Ascending aorta (tissue), 2 donors: ENCODE results near the gene SLC22A23. TPM values are rescaled to one million over a fixed set of nuclear protein-coding genes. Genes with fewer than 3 reads are reported as not detected.

Experiments
- DNase-seq, 2 donors: peaks; one replicate each; pipeline ENCODE4 v3.0.0-alpha.2; 2019; ENCODE audit warnings: low spot score in 2 of 2
- H3K27ac ChIP-seq, 2 donors: fragments of 200-600 bp; sonication (generic); one replicate each; pipeline ENCODE4 v1.5.1; 2016 to 2017; ENCODE audit warnings: mild to moderate bottlenecking in 1 of 2
- H3K27me3 ChIP-seq: fragments of 200-600 bp; sonication (generic); one replicate; pipeline ENCODE4 v1.5.1; 2017
- H3K36me3 ChIP-seq, 2 donors: fragments of 200-600 bp; sonication (generic); one replicate each; pipeline ENCODE4 v1.5.1; 2016
- H3K4me1 ChIP-seq, 2 donors: fragments of 200-600 bp; sonication (generic); one replicate each; pipeline ENCODE4 v1.5.1; 2016 to 2017; ENCODE audit warnings: mild to moderate bottlenecking in 1 of 2
- H3K4me3 ChIP-seq, 2 donors: fragments of 200-600 bp; sonication (generic); one replicate each; pipeline ENCODE4 v1.5.1; 2016 to 2017; ENCODE audit warnings: mild to moderate bottlenecking in 1 of 2
- H3K9me3 ChIP-seq, 2 donors: fragments of 200-600 bp; sonication (generic); one replicate each; pipeline ENCODE4 v1.5.1; 2016
- intact Hi-C: fragments of 100-400 bp; cut with DNase I; formaldehyde crosslinking; loops from one replicate; pipeline ENCODE4 v1.15.1; 2023
- total RNA-seq: library from RNA; depleted of rRNA; stranded (reverse); fragments of >200 nt; gene quantifications from one replicate; pipeline ENCODE4 v1.1.0, GENCODE V29; 2016
- TF ChIP-seq, protein P1 (sequence below), 3 experiments: fragments of 200-600 bp in 2 of 3; fragments of 450-650 bp in 1 of 3; sonication (generic) in 2 of 3; IDR thresholded peaks; one replicate each; pipeline ENCODE4 v1.5.1; 2016 to 2019; ENCODE audit warnings: antibody characterized with exemption in 3 of 3, mild to moderate bottlenecking in 1 of 3, moderate library complexity in 1 of 3

SLC22A23 gene
- total RNA-seq, 1 donor from 2014 or later = 42.0 TPM

GRCh38 chr6:3500262-3501014 is 43.6 kb upstream of the SLC22A23 start:
- DNase-seq = no peak
- no peaks in the 10 kb centered on the region for H3K36me3 ChIP-seq
- H3K27me3 ChIP-seq = no peaks in the 10 kb centered on the region
- H3K4me3 ChIP-seq = no peak overlapping the region
- H3K27ac ChIP-seq = no peak overlapping the region
- no peaks in the 10 kb centered on the region for H3K9me3 ChIP-seq
- TF ChIP-seq, protein P1, sequence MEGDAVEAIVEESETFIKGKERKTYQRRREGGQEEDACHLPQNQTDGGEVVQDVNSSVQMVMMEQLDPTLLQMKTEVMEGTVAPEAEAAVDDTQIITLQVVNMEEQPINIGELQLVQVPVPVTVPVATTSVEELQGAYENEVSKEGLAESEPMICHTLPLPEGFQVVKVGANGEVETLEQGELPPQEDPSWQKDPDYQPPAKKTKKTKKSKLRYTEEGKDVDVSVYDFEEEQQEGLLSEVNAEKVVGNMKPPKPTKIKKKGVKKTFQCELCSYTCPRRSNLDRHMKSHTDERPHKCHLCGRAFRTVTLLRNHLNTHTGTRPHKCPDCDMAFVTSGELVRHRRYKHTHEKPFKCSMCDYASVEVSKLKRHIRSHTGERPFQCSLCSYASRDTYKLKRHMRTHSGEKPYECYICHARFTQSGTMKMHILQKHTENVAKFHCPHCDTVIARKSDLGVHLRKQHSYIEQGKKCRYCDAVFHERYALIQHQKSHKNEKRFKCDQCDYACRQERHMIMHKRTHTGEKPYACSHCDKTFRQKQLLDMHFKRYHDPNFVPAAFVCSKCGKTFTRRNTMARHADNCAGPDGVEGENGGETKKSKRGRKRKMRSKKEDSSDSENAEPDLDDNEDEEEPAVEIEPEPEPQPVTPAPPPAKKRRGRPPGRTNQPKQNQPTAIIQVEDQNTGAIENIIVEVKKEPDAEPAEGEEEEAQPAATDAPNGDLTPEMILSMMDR (IDR thresholded peaks at IDR 0.05) = no peak
- no peaks in the 10 kb centered on the region for H3K4me1 ChIP-seq
- intact Hi-C loops = no loop called here

DNA sequence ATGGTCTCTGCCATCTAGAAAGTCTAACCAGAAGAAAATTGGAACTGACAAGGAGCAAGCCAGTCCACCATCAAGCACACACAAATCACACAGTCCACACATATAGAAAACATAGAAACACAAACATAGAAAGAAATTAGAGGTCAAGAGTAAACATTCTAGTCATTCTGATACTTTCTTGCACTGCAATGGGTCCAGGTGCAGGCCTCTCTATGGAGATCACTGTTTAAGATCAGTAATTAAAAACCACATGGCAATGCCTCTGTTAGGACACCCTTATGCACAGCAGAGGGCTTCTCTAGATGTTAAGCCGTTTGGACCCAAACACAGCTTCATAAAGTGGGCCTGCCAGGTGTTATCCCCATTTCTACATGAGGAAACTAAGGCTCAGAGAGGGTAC is 42.8 kb upstream of the SLC22A23 start:
- intact Hi-C loops = no loop called here
- no peaks in the 10 kb centered on the region for H3K9me3 ChIP-seq
- no peak for DNase-seq
- no peaks in the 10 kb centered on the region for H3K4me1 ChIP-seq
- H3K27ac ChIP-seq = no peak overlapping the region
- no peak overlapping the region for H3K4me3 ChIP-seq
- H3K27me3 ChIP-seq = no peaks in the 10 kb centered on the region
- TF ChIP-seq, protein P1 (IDR thresholded peaks at IDR 0.05) = no peak
- no peaks in the 10 kb centered on the region for H3K36me3 ChIP-seq

DNA sequence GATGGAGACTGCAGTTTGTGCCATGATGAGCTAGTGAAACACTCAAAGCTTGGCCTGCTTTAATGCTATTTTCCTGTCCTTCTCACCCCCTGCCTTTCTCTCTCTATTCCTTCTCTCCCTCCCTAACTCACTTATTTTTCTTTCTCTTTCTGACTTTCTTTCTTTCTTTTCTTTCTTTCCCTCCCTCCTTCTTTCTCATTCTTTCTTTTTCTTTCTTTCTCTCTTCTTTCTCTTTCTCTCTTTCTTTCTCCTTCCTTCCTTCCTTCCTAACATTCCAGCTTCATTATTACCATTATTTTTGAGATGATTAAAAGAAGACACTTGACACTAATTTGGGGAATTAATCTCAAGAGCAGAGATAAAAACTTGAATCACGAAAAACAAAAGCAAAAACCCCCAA is 39.5 kb upstream of the SLC22A23 start:
- no peak for DNase-seq
- H3K27ac ChIP-seq = no peak overlapping the region
- no peaks in the 10 kb centered on the region for H3K36me3 ChIP-seq
- no peaks in the 10 kb centered on the region for H3K27me3 ChIP-seq
- H3K9me3 ChIP-seq = no peaks in the 10 kb centered on the region
- no peaks in the 10 kb centered on the region for H3K4me1 ChIP-seq
- H3K4me3 ChIP-seq = no peak overlapping the region
- intact Hi-C loops = no loop called here
- TF ChIP-seq, protein P1 (IDR thresholded peaks at IDR 0.05) = no peak

DNA sequence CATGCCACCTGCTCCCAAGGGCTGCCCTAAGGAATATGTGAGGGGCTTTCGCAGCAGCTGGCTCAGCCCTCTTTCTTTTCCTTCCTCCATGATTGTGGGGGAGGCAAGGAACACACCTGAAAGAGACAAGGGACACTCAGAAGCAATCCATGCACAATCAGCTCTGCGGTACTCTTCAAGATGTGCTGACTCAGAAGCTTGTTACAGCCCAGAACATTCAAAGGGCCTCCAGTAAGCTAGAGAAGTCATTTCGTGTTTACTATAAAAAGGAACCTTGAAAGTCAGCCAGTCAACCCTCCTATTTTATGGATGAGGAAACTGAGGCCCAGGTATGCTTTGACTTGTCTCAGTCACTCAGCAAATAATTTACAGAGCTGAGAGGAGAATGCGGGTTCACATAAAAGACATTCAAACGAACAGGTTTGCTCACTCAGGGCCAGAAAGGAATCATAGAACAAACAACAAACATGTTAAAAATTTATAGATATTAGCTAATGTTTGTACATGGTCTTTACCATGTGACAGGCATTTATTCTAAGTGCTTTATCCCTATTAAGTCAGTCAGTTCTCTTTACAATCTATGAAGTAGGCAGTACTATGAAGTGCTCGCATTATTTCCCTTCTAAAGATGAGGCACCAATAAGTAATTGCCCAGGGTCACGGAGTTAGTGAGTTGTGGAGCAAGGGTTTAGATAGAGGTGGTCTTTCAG is 37.7 kb upstream of the SLC22A23 start:
- no peak overlapping the region for H3K4me3 ChIP-seq
- no peaks in the 10 kb centered on the region for H3K9me3 ChIP-seq
- no peaks in the 10 kb centered on the region for H3K36me3 ChIP-seq
- no peaks in the 10 kb centered on the region for H3K4me1 ChIP-seq
- intact Hi-C loops = no loop called here
- H3K27me3 ChIP-seq = no peaks in the 10 kb centered on the region
- no peak overlapping the region for H3K27ac ChIP-seq
- DNase-seq = no peak
- TF ChIP-seq, protein P1 (IDR thresholded peaks at IDR 0.05) = no peak

- no peaks in the 10 kb centered on the region for H3K4me1 ChIP-seq
- H3K27me3 ChIP-seq = no peaks in the 10 kb centered on the region
- H3K9me3 ChIP-seq = no peaks in the 10 kb centered on the region
- intact Hi-C loops = no loop called here
- H3K4me3 ChIP-seq = no peak overlapping the region
- no peaks in the 10 kb centered on the region for H3K36me3 ChIP-seq
- H3K27ac ChIP-seq = no peak overlapping the region
- DNase-seq = no peak
- TF ChIP-seq, protein P1 (IDR thresholded peaks at IDR 0.05) = no peak
Measured at GRCh38 chr6:3490625-3490980, 33.8 kb upstream of the SLC22A23 start.
